Activated T-cell treated with anti-CD3 and anti-CD28 coated beads, Interleukin-2, amount 50 U/mL, for 4 hours (primary cell): ENCODE measurements around the gene CHTF8. TPM values are rescaled to one million over a fixed set of nuclear protein-coding genes. Genes with fewer than 3 reads are reported as not detected.
"Not testable (repeated sequence)": the region's sequence is repeated elsewhere in the genome, so short reads cannot be mapped to it uniquely, and the experiment has no call there.

Source experiments
- ATAC-seq, 2 donors: fragments of 200-7000 bp; cut with Tn5 transposase; one replicate each; pipeline ENCODE4 v1.10.0; 2021
- DNase-seq: peaks from one replicate; pipeline ENCODE4 v3.0.0-alpha.2; 2020
- H3K27me3 Mint-ChIP-seq: one replicate; pipeline ENCODE4 v1.8.0; 2021; ENCODE audit warnings: low read depth, mixed read lengths
- H3K36me3 Mint-ChIP-seq: one replicate; pipeline ENCODE4 v1.8.0; 2022; ENCODE audit warnings: mixed read lengths; ENCODE audit not compliant: insufficient read depth
- H3K4me1 Mint-ChIP-seq: one replicate; pipeline ENCODE4 v1.8.0; 2021; ENCODE audit warnings: low read depth, mixed read lengths
- H3K4me3 Mint-ChIP-seq: one replicate; pipeline ENCODE4 v1.8.0; 2021; ENCODE audit warnings: mild to moderate bottlenecking, moderate library complexity, mixed read lengths
- H3K9me3 Mint-ChIP-seq: one replicate; pipeline ENCODE4 v1.8.0; 2021; ENCODE audit warnings: mixed read lengths
- total RNA-seq, 3 donors: library from RNA; stranded (reverse); gene quantifications; one replicate each; pipeline ENCODE4 v1.2.1, GENCODE V29; 2021

The CHTF8 gene
- total RNA-seq, 3 donors from 2014 or later = 102 to 126 (median 106) TPM

GRCh38 chr16:69150146-69150865 lies 17.9 kb upstream of the CHTF8 start:
- DNase-seq (peak; percentile 32), ATAC-seq (peak; percentile 56 to 70)
- Mint-ChIP-seq H3K36me3 (peaks cover 36% of the 10 kb centered on the region), H3K4me3 (no peak overlapping the region), H3K27me3 (no peaks in the 10 kb centered on the region), H3K4me1 (peaks cover 3% of the 10 kb centered on the region), H3K9me3 (no peaks in the 10 kb centered on the region)

- peaks cover 34% of the 10 kb centered on the region for H3K36me3 Mint-ChIP-seq
Observed at GRCh38 chr16:69149621-69150020, 17.2 kb upstream of the CHTF8 start.

GRCh38 chr16:69145658-69146057 lies 13.3 kb upstream of the CHTF8 start:
- Mint-ChIP-seq H3K9me3 (no peaks in the 10 kb centered on the region), H3K36me3 (peaks cover 40% of the 10 kb centered on the region), H3K4me1 (peaks cover 3% of the 10 kb centered on the region), H3K27me3 (no peaks in the 10 kb centered on the region), H3K4me3 (no peak overlapping the region)
- no peak for DNase-seq
- no peak for ATAC-seq

More at GRCh38 chr16:69149621-69150020, 17.2 kb upstream of the CHTF8 start:
- not testable (repeated sequence) for H3K9me3 Mint-ChIP-seq, H3K4me1 Mint-ChIP-seq, ATAC-seq, DNase-seq, H3K27me3 Mint-ChIP-seq, H3K4me3 Mint-ChIP-seq

- no peak for ATAC-seq
- no peak for DNase-seq
- H3K36me3 Mint-ChIP-seq = peaks cover 53% of the 10 kb centered on the region
Observed at GRCh38 chr16:69143116-69143515, 10.7 kb upstream of the CHTF8 start.

GRCh38 chr16:69141936-69142335 lies 9.5 kb upstream of the CHTF8 start:
- ATAC-seq = no peak
- Mint-ChIP-seq H3K4me3 (no peak overlapping the region), H3K4me1 (peaks cover 3% of the 10 kb centered on the region)

More at GRCh38 chr16:69143116-69143515, 10.7 kb upstream of the CHTF8 start:
- Mint-ChIP-seq H3K4me1 (peaks cover 3% of the 10 kb centered on the region), H3K9me3 (no peaks in the 10 kb centered on the region), H3K4me3 (no peak overlapping the region), H3K27me3 (no peaks in the 10 kb centered on the region)

GRCh38 chr16:69141014-69141413 lies 8.6 kb upstream of the CHTF8 start:
- peaks cover 54% of the 10 kb centered on the region for H3K36me3 Mint-ChIP-seq

More at GRCh38 chr16:69141936-69142335, 9.5 kb upstream of the CHTF8 start:
- no peaks in the 10 kb centered on the region for H3K9me3 Mint-ChIP-seq
- H3K36me3 Mint-ChIP-seq = peaks cover 59% of the 10 kb centered on the region
- DNase-seq = no peak
- H3K27me3 Mint-ChIP-seq = no peaks in the 10 kb centered on the region

GRCh38 chr16:69139464-69139863 lies 7.1 kb upstream of the CHTF8 start:
- not testable (repeated sequence) for ATAC-seq, H3K4me3 Mint-ChIP-seq, H3K27me3 Mint-ChIP-seq, H3K9me3 Mint-ChIP-seq, DNase-seq
- Mint-ChIP-seq H3K4me1 (peaks cover 12% of the 10 kb centered on the region), H3K36me3 (peaks cover 51% of the 10 kb centered on the region)

More at GRCh38 chr16:69141014-69141413, 8.6 kb upstream of the CHTF8 start:
- DNase-seq = no peak
- H3K9me3 Mint-ChIP-seq = no peaks in the 10 kb centered on the region
- H3K4me1 Mint-ChIP-seq = peaks cover 6% of the 10 kb centered on the region
- H3K27me3 Mint-ChIP-seq = no peaks in the 10 kb centered on the region
- H3K4me3 Mint-ChIP-seq = no peak overlapping the region
- ATAC-seq = no peak

GRCh38 chr16:69138608-69139007 lies 6.2 kb upstream of the CHTF8 start:
- Mint-ChIP-seq H3K9me3 (no peaks in the 10 kb centered on the region), H3K36me3 (peaks cover 56% of the 10 kb centered on the region), H3K4me3 (no peak overlapping the region), H3K4me1 (peaks cover 20% of the 10 kb centered on the region), H3K27me3 (no peaks in the 10 kb centered on the region)
- ATAC-seq (no peak), DNase-seq (no peak)

GRCh38 chr16:69133373-69133954 lies 1.1 kb upstream of the CHTF8 start:
- no peaks in the 10 kb centered on the region for H3K9me3 Mint-ChIP-seq
- no peak for ATAC-seq
- peaks cover 18% of the 10 kb centered on the region for H3K36me3 Mint-ChIP-seq
- peak overlapping the region; percentile 96 for H3K4me3 Mint-ChIP-seq
- H3K27me3 Mint-ChIP-seq = no peaks in the 10 kb centered on the region
- no peak for DNase-seq
- H3K4me1 Mint-ChIP-seq = peaks cover 48% of the 10 kb centered on the region

- peak overlapping the region; percentile 96 for H3K4me3 Mint-ChIP-seq
- H3K36me3 Mint-ChIP-seq = peaks cover 14% of the 10 kb centered on the region
- H3K4me1 Mint-ChIP-seq = peaks cover 54% of the 10 kb centered on the region
Observed at GRCh38 chr16:69131839-69132423, 457 bp downstream of the CHTF8 start.

GRCh38 chr16:69131167-69131838 lies 1.1 kb downstream of the CHTF8 start:
- H3K4me3 Mint-ChIP-seq = peak overlapping the region; percentile 96
- no peak for DNase-seq

More at GRCh38 chr16:69131839-69132423, 457 bp downstream of the CHTF8 start:
- DNase-seq = peak; percentile 72
- Mint-ChIP-seq H3K27me3 (no peaks in the 10 kb centered on the region), H3K9me3 (no peaks in the 10 kb centered on the region)
- ATAC-seq = peak; percentile 53 to 59

GRCh38 chr16:69130461-69130860 lies 1.9 kb downstream of the CHTF8 start:
- H3K27me3 Mint-ChIP-seq = no peaks in the 10 kb centered on the region
- DNase-seq (no peak), ATAC-seq (no peak)
- H3K9me3 Mint-ChIP-seq = no peaks in the 10 kb centered on the region
- H3K4me1 Mint-ChIP-seq = peaks cover 54% of the 10 kb centered on the region
- peak overlapping the region; percentile 96 for H3K4me3 Mint-ChIP-seq
- H3K36me3 Mint-ChIP-seq = peaks cover 14% of the 10 kb centered on the region

More at GRCh38 chr16:69131167-69131838, 1.1 kb downstream of the CHTF8 start:
- peaks cover 14% of the 10 kb centered on the region for H3K36me3 Mint-ChIP-seq
- peaks cover 51% of the 10 kb centered on the region for H3K4me1 Mint-ChIP-seq
- H3K9me3 Mint-ChIP-seq = no peaks in the 10 kb centered on the region
- H3K27me3 Mint-ChIP-seq = no peaks in the 10 kb centered on the region
- no peak for ATAC-seq

GRCh38 chr16:69127966-69128510 lies 4.3 kb downstream of the CHTF8 start:
- DNase-seq = no peak
- Mint-ChIP-seq H3K27me3 (no peaks in the 10 kb centered on the region), H3K9me3 (no peaks in the 10 kb centered on the region), H3K36me3 (peaks cover 7% of the 10 kb centered on the region), H3K4me3 (no peak overlapping the region), H3K4me1 (peaks cover 38% of the 10 kb centered on the region)
- ATAC-seq = no peak

GRCh38 chr16:69126801-69127200 lies 5.6 kb downstream of the CHTF8 start:
- not testable (repeated sequence) for DNase-seq, H3K4me3 Mint-ChIP-seq, ATAC-seq, H3K27me3 Mint-ChIP-seq, H3K9me3 Mint-ChIP-seq, H3K36me3 Mint-ChIP-seq
- peaks cover 38% of the 10 kb centered on the region for H3K4me1 Mint-ChIP-seq
